Measurements from ENCODE around the gene CDH24. TPM values are rescaled to one million over a fixed set of nuclear protein-coding genes. Genes with fewer than 3 reads are reported as not detected.
A peak's percentile ranks its signal among the peaks of the same experiment; 100 is the strongest.

Gene CDH24
- total and polyA plus RNA-seq, 2 of the 13 experiments (the other 11 are each of a cell fraction or from before 2014, with no cell fraction given), result 0.69 to 0.99 TPM

GRCh38 chr14:23006188-23006534 lies 51.2 kb downstream of the CDH24 start (continued):
- TF ChIP-seq SRSF4 (IDR thresholded peaks at IDR 0.05; ENCODE audit: low read depth, low read length, poor library complexity, severe bottlenecking) (no peak), ZSCAN12 (CRISPR knock-in tag; IDR thresholded peaks at IDR 0.05) (peak; percentile 90; the same call in 1 of the 2 replicates), ZNF432 (CRISPR knock-in tag; IDR thresholded peaks at IDR 0.05; ENCODE audit: borderline replicate concordance) (no peak)

GRCh38 chr14:23005451-23006187 lies 51.7 kb downstream of the CDH24 start:
- intact Hi-C loops (cut with micrococcal nuclease; ENCODE audit: unreplicated experiment), result loop anchor here (1.0 to 5.0 kb wide), 3 partner anchors 19 to 408 kb away; partner anchors contain the start of genes ABHD4 and PSMB5
- FAIRE-seq (no peak), ATAC-seq (no peak), DNase-seq (ENCODE audit: low spot score) (no peak)
- 77% methylated on average over 3 of the region's 3 CpGs for WGBS (ENCODE audit: low lambda C conversion rate)
- Histone ChIP-seq H3K4me1 (ENCODE audit: insufficient read depth, low read length) (peaks cover 46% of the 10 kb centered on the region), H3K36me3 (replicated peaks in 1 of 2; ENCODE audit: control insufficient read depth in 1 of 2, insufficient read depth in 2 of 2, low read length in 2 of 2) (no peaks in the 10 kb centered on the region), H3K4me3 (replicated peaks in 1 of 3; ENCODE audit: insufficient read depth in 1 of 3, low read depth in 2 of 3, low read length in 3 of 3) (peak overlapping the region; percentile 68 to 82 (median 80); a peak in 5 of 6 replicates), H2AFZ (ENCODE audit: low read length) (no peak overlapping the region), H3K4me2 (ENCODE audit: low read depth, low read length) (peak overlapping the region; percentile 86), H3K27me3 (ENCODE audit: control insufficient read depth in 1 of 2, insufficient read depth in 2 of 2, low read length in 2 of 2) (no peaks in the 10 kb centered on the region; a peak in 1 of 5 replicates), H4K20me1 (ENCODE audit: insufficient read depth, low read length) (no peaks in the 10 kb centered on the region), H3K9ac (ENCODE audit: insufficient read depth, low read depth, low read length) (peak overlapping the region; percentile 82), H3K27ac (ENCODE audit: extremely low read length, insufficient read depth, low read length) (peak overlapping the region; percentile 86), H3K79me2 (ENCODE audit: insufficient read depth, low read length) (peaks cover 2% of the 10 kb centered on the region), H3K9me3 (ENCODE audit: low read length) (no peaks in the 10 kb centered on the region)
- TF ChIP-seq ATF1 (CRISPR knock-in tag; IDR thresholded peaks at IDR 0.05) (peak; percentile 43; the same call in 1 of the 2 replicates), SIX1 (CRISPR knock-in tag; IDR thresholded peaks at IDR 0.05; ENCODE audit: borderline replicate concordance) (0 out of 2 replicates have a peak, but pooled peaks have one; percentile 32), PBX2 (CRISPR knock-in tag; IDR thresholded peaks at IDR 0.05) (0 out of 2 replicates have a peak, but pooled peaks have one; percentile 2), ELF4 (CRISPR knock-in tag; IDR thresholded peaks at IDR 0.05; ENCODE audit: borderline replicate concordance) (peak; percentile 27; the same call in 1 of the 2 replicates), ZNF816 (CRISPR knock-in tag; IDR thresholded peaks at IDR 0.05; ENCODE audit: borderline replicate concordance) (0 out of 2 replicates have a peak, but pooled peaks have one; percentile 61), SP4 (CRISPR knock-in tag; IDR thresholded peaks at IDR 0.05) (no peak), MEIS1 (CRISPR knock-in tag; IDR thresholded peaks at IDR 0.05; ENCODE audit: borderline replicate concordance) (no peak), RELA (CRISPR knock-in tag; IDR thresholded peaks at IDR 0.05) (no peak)
- POLR2A ChIA-PET, result interaction anchor here (1.3 to 4.1 kb wide), 28 partner anchors 11 to 1088 kb away, joined by 3 to 561 read pairs (median 20); partner anchors contain the start of genes ACIN1, AJUBA, BCL2L2 and C14orf119
- BruUV-seq (replicated peaks), result no TSS peak
- CTCF ChIA-PET (ENCODE audit: low intra/inter-chr PET ratio, low total read pairs), result interaction anchor here (2.8 kb wide), 1 partner anchor 23 kb away, joined by 8 read pairs; the partner anchor contains the start of gene AJUBA
- in situ Hi-C loops (cut with HindIII; ENCODE audit: extremely low pct_ligation_motif_present, low pct_unique_long_range_greater_than_20kb), result no loop called here
